Nephron progenitor cell (in vitro differentiated cells): ENCODE measurements around the gene DGLUCY.

Experiments
- DNase-seq: peaks from one replicate; pipeline ENCODE4 v3.0.0; 2021
- H3K27ac Mint-ChIP-seq: 2 replicates; pipeline ENCODE4 v1.8.0; 2021; ENCODE audit warnings: mild to moderate bottlenecking, moderate library complexity, mixed read lengths
- H3K27me3 Mint-ChIP-seq: 2 replicates; pipeline ENCODE4 v1.8.0; 2021; ENCODE audit warnings: mild to moderate bottlenecking, low read depth, mixed read lengths; ENCODE audit not compliant: poor library complexity
- H3K36me3 Mint-ChIP-seq: 2 replicates; pipeline ENCODE4 v1.8.0; 2021; ENCODE audit warnings: low read depth, mixed read lengths
- H3K4me1 Mint-ChIP-seq: 2 replicates; pipeline ENCODE4 v1.8.0; 2021; ENCODE audit warnings: mixed read lengths
- H3K4me3 Mint-ChIP-seq: 2 replicates; pipeline ENCODE4 v1.8.0; 2021; ENCODE audit warnings: mild to moderate bottlenecking, moderate library complexity, mixed read lengths
- H3K9me3 Mint-ChIP-seq: 2 replicates; pipeline ENCODE4 v1.8.0; 2021; ENCODE audit warnings: mild to moderate bottlenecking, moderate library complexity, mixed read lengths
- CTCF ChIP-seq: fragments of 200-600 bp; sonication (generic); IDR thresholded peaks from 2 replicates; pipeline ENCODE4 v1.5.0; 2021; ENCODE audit warnings: antibody characterized with exemption

DGLUCY gene

GRCh38 chr14:91098591-91098990 is 15.3 kb upstream of the DGLUCY start:
- Mint-ChIP-seq H3K27ac (no peak overlapping the region), H3K4me3 (no peak overlapping the region), H3K4me1 (no peaks in the 10 kb centered on the region), H3K27me3 (peaks cover 18% of the 10 kb centered on the region), H3K36me3 (no peaks in the 10 kb centered on the region), H3K9me3 (no peaks in the 10 kb centered on the region)
- no peak for TF ChIP-seq CTCF
- DNase-seq, result no peak

GRCh38 chr14:91100102-91100501 is 13.8 kb upstream of the DGLUCY start:
- Mint-ChIP-seq H3K4me1 (peaks cover 4% of the 10 kb centered on the region), H3K27me3 (peaks cover 18% of the 10 kb centered on the region), H3K9me3 (no peaks in the 10 kb centered on the region), H3K27ac (no peak overlapping the region), H3K4me3 (no peak overlapping the region), H3K36me3 (no peaks in the 10 kb centered on the region)
- no peak for TF ChIP-seq CTCF
- no peak for DNase-seq

- H3K9me3 Mint-ChIP-seq, result no peaks in the 10 kb centered on the region
- peaks cover 12% of the 10 kb centered on the region for H3K4me1 Mint-ChIP-seq
- H3K27ac Mint-ChIP-seq, result no peak overlapping the region
These were observed 10.8 kb upstream of the DGLUCY start for GRCh38 chr14:91103116-91103515.

GRCh38 chr14:91108941-91109611 is 4.8 kb upstream of the DGLUCY start:
- H3K36me3 Mint-ChIP-seq, result no peaks in the 10 kb centered on the region
- no peak overlapping the region for H3K4me3 Mint-ChIP-seq
- H3K27me3 Mint-ChIP-seq, result peaks cover 15% of the 10 kb centered on the region
- no peak overlapping the region for H3K27ac Mint-ChIP-seq
- no peak for DNase-seq
- peaks cover 4% of the 10 kb centered on the region for H3K9me3 Mint-ChIP-seq
- H3K4me1 Mint-ChIP-seq, result peaks cover 26% of the 10 kb centered on the region
- no peak for TF ChIP-seq CTCF

More at GRCh38 chr14:91103116-91103515, 10.8 kb upstream of the DGLUCY start:
- DNase-seq, result no peak
- H3K4me3 Mint-ChIP-seq, result no peak overlapping the region
- H3K27me3 Mint-ChIP-seq, result peaks cover 16% of the 10 kb centered on the region
- TF ChIP-seq CTCF, result no peak
- no peaks in the 10 kb centered on the region for H3K36me3 Mint-ChIP-seq

GRCh38 chr14:91111443-91111842 is 2.4 kb upstream of the DGLUCY start:
- TF ChIP-seq CTCF, result no peak
- H3K9me3 Mint-ChIP-seq, result peaks cover 7% of the 10 kb centered on the region
- no peak for DNase-seq
- H3K27me3 Mint-ChIP-seq, result peaks cover 11% of the 10 kb centered on the region
- H3K4me3 Mint-ChIP-seq, result no peak overlapping the region
- H3K27ac Mint-ChIP-seq, result no peak overlapping the region
- peaks cover 3% of the 10 kb centered on the region for H3K36me3 Mint-ChIP-seq
- peaks cover 35% of the 10 kb centered on the region for H3K4me1 Mint-ChIP-seq

GRCh38 chr14:91112194-91112593 is 1.7 kb upstream of the DGLUCY start:
- H3K9me3 Mint-ChIP-seq, result peaks cover 8% of the 10 kb centered on the region
- TF ChIP-seq CTCF, result no peak
- peaks cover 35% of the 10 kb centered on the region for H3K4me1 Mint-ChIP-seq
- H3K4me3 Mint-ChIP-seq, result peak overlapping the region; percentile 56
- H3K27me3 Mint-ChIP-seq, result peaks cover 11% of the 10 kb centered on the region
- H3K36me3 Mint-ChIP-seq, result peaks cover 6% of the 10 kb centered on the region
- DNase-seq, result no peak
- no peak overlapping the region for H3K27ac Mint-ChIP-seq
